PC-3 (cell line): ENCODE data around the gene RNF123. TPM values are rescaled to one million over a fixed set of nuclear protein-coding genes. Genes with fewer than 3 reads are reported as not detected.

Experiments used
- ATAC-seq: fragments of 200-7000 bp; cut with Tn5 transposase; 2 replicates; pipeline ENCODE4 v1.9.1; 2020; ENCODE audit warnings: mild to moderate bottlenecking, moderate library complexity
- BruUV-seq: library from RNA; stranded (reverse); fragments of 400-500 nt; replicated peaks from 2 replicates; lab custom pipeline; 2021; lab: Mats Ljungman, UMichigan
- CTCF ChIA-PET: fragments of 300-600 bp; sonication (Branson Sonifier 250); formaldehyde crosslinking; loops from one replicate; lab custom pipeline; 2022; ENCODE audit warnings: antibody characterized with exemption; lab: Charles Lee
- POLR2A ChIA-PET: fragments of 300-600 bp; sonication (Branson Sonifier 250); formaldehyde crosslinking; loops from one replicate; lab custom pipeline; 2022; ENCODE audit warnings: antibody characterized with exemption; ENCODE audit not compliant: unreplicated experiment; lab: Charles Lee
- DNase-seq: peaks from one replicate; pipeline ENCODE4 v3.0.0-alpha.2; 2015
- H2AFZ ChIP-seq: fragments of 300-600 bp; sonication (generic); 2 replicates; pipeline ENCODE4 v1.6.0; 2016; ENCODE audit warnings: antibody characterized with exemption, low read length
- H3F3A ChIP-seq: fragments of 300-600 bp; sonication (generic); one replicate; pipeline ENCODE4 v1.6.0; 2017; ENCODE audit warnings: antibody characterized with exemption, low read length, control low read depth, mild to moderate bottlenecking; ENCODE audit not compliant: unreplicated experiment
- H3K27ac ChIP-seq: fragments of 300-600 bp; sonication (generic); 2 replicates; pipeline ENCODE4 v1.5.1; 2016; ENCODE audit warnings: mild to moderate bottlenecking, low read length
- H3K27me3 ChIP-seq: fragments of 300-600 bp; sonication (generic); 2 replicates; pipeline ENCODE4 v1.6.1; 2016; ENCODE audit warnings: low read length, mixed read lengths
- H3K36me3 ChIP-seq: fragments of 300-600 bp; sonication (generic); 2 replicates; pipeline ENCODE4 v1.6.1; 2016; ENCODE audit warnings: low read depth, mixed run types, low read length, mixed read lengths
- H3K4me1 ChIP-seq: fragments of 300-600 bp; sonication (generic); 2 replicates; pipeline ENCODE4 v1.5.1; 2016; ENCODE audit warnings: low read length; ENCODE audit not compliant: insufficient read depth
- H3K4me2 ChIP-seq: fragments of 300-600 bp; sonication (generic); 2 replicates; pipeline ENCODE4 v1.6.0; 2016; ENCODE audit warnings: low read length
- H3K4me3 ChIP-seq: fragments of 300-600 bp; sonication (generic); 2 replicates; pipeline ENCODE4 v1.5.1; 2016; ENCODE audit warnings: mild to moderate bottlenecking, low read length, mixed read lengths
- H3K79me2 ChIP-seq: fragments of 300-600 bp; sonication (generic); 2 replicates; pipeline ENCODE4 v1.6.1; 2017; ENCODE audit warnings: low read length, mixed read lengths
- H3K9ac ChIP-seq: fragments of 300-600 bp; sonication (generic); 2 replicates; pipeline ENCODE4 v1.6.0; 2016; ENCODE audit warnings: mild to moderate bottlenecking, low read length
- H3K9me2 ChIP-seq: fragments of 300-600 bp; sonication (generic); replicated peaks from 2 replicates; pipeline ENCODE4 v1.6.1; 2016; ENCODE audit warnings: mixed run types, low read length, mixed read lengths
- H3K9me3 ChIP-seq: fragments of 300-600 bp; sonication (generic); 2 replicates; pipeline ENCODE4 v1.6.1; 2016; ENCODE audit warnings: low read length, mixed read lengths
- H4K20me1 ChIP-seq: fragments of 300-600 bp; sonication (generic); 2 replicates; pipeline ENCODE4 v1.6.1; 2016; ENCODE audit warnings: low read length, mixed read lengths
- CTCF ChIP-seq: fragments of 300-600 bp; sonication (generic); conservative IDR thresholded peaks from 2 replicates; pipeline ENCODE4 v1.5.1; 2017; ENCODE audit warnings: antibody characterized with exemption, low read depth, mild to moderate bottlenecking, low read length
- EZH2 ChIP-seq: fragments of 300-600 bp; sonication (generic); IDR thresholded peaks from one replicate; pipeline ENCODE4 v1.6.1; 2017; ENCODE audit warnings: antibody characterized with exemption, mild to moderate bottlenecking, low read length; ENCODE audit not compliant: unreplicated experiment
- EZH2phosphoT487 ChIP-seq: fragments of 300-600 bp; sonication (generic); IDR thresholded peaks from 2 replicates; pipeline ENCODE4 v1.6.1; 2018; ENCODE audit warnings: mild to moderate bottlenecking, antibody characterized with exemption, low read length, borderline replicate concordance
- intact Hi-C: fragments of 100-400 bp; cut with micrococcal nuclease; formaldehyde crosslinking; loops from 2 replicates; pipeline ENCODE4 v1.9.0; 2023
- total RNA-seq: library from RNA; depleted of rRNA; stranded (reverse); fragments of >200 nt; gene quantifications from 2 replicates; pipeline ENCODE4 v1.2.3, GENCODE V29; 2014

The RNF123 gene
- total RNA-seq, 1 experiment from 2014 or later, result 38.6 TPM

GRCh38 chr3:49734752-49735151 is 45.4 kb downstream of the RNF123 start:
- POLR2A ChIA-PET, result no interaction called here
- ATAC-seq, result no peak
- peaks cover 43% of the 10 kb centered on the region for H3K36me3 ChIP-seq
- H2AFZ ChIP-seq, result no peak overlapping the region
- no TSS peak for BruUV-seq
- H3K79me2 ChIP-seq, result no peaks in the 10 kb centered on the region
- no peak overlapping the region for H3K9ac ChIP-seq
- H3F3A ChIP-seq, result no peaks in the 10 kb centered on the region
- CTCF ChIA-PET, result interaction anchor here (0.5 kb wide), 1 partner anchor 172 kb away, joined by 3 read pairs; no protein-coding TSS in a partner anchor
- H3K9me3 ChIP-seq, result no peaks in the 10 kb centered on the region
- no peak for DNase-seq
- H3K4me2 ChIP-seq, result no peak overlapping the region
- no peaks in the 10 kb centered on the region for H4K20me1 ChIP-seq
- no peaks in the 10 kb centered on the region for H3K27me3 ChIP-seq
- no peak overlapping the region for H3K4me3 ChIP-seq
- intact Hi-C loops, result no loop called here
- H3K9me2 ChIP-seq, result no peaks in the 10 kb centered on the region
- H3K27ac ChIP-seq, result no peak overlapping the region
- TF ChIP-seq EZH2, result no peak
- TF ChIP-seq EZH2phosphoT487, result no peak
- TF ChIP-seq CTCF, result no peak
- no peaks in the 10 kb centered on the region for H3K4me1 ChIP-seq

GRCh38 chr3:49738067-49738713 is 48.8 kb downstream of the RNF123 start:
- no peaks in the 10 kb centered on the region for H3K9me3 ChIP-seq
- H3K9ac ChIP-seq, result no peak overlapping the region
- no peak overlapping the region for H3K4me2 ChIP-seq
- TF ChIP-seq CTCF, result no peak
- TF ChIP-seq EZH2phosphoT487, result no peak
- no peaks in the 10 kb centered on the region for H4K20me1 ChIP-seq
- intact Hi-C loops, result no loop called here
- H3K4me3 ChIP-seq, result no peak overlapping the region
- no peaks in the 10 kb centered on the region for H3K79me2 ChIP-seq
- H2AFZ ChIP-seq, result no peak overlapping the region
- DNase-seq, result no peak
- H3K27me3 ChIP-seq, result no peaks in the 10 kb centered on the region
- H3F3A ChIP-seq, result no peaks in the 10 kb centered on the region
- H3K4me1 ChIP-seq, result no peaks in the 10 kb centered on the region
- no peaks in the 10 kb centered on the region for H3K9me2 ChIP-seq
- POLR2A ChIA-PET, result no interaction called here
- BruUV-seq, result no TSS peak
- peaks cover 31% of the 10 kb centered on the region for H3K36me3 ChIP-seq
- no peak for ATAC-seq
- CTCF ChIA-PET, result no interaction called here
- H3K27ac ChIP-seq, result no peak overlapping the region

- ChIA-PET POLR2A (no interaction called here), CTCF (no interaction called here)
- H2AFZ ChIP-seq, result no peak overlapping the region
- no peak overlapping the region for H3K4me2 ChIP-seq
- DNase-seq (no peak), ATAC-seq (no peak)
- BruUV-seq, result no TSS peak
- no peak overlapping the region for H3K9ac ChIP-seq
- peaks cover 20% of the 10 kb centered on the region for H3K36me3 ChIP-seq
- no peaks in the 10 kb centered on the region for H3K4me1 ChIP-seq
- no peaks in the 10 kb centered on the region for H3K9me3 ChIP-seq
- H4K20me1 ChIP-seq, result peaks cover 11% of the 10 kb centered on the region
- intact Hi-C loops, result no loop called here
- H3K9me2 ChIP-seq, result no peaks in the 10 kb centered on the region
- H3K4me3 ChIP-seq, result no peak overlapping the region
- no peak overlapping the region for H3K27ac ChIP-seq
- H3K27me3 ChIP-seq, result no peaks in the 10 kb centered on the region
- no peak for TF ChIP-seq CTCF
- no peak for TF ChIP-seq EZH2phosphoT487
- no peak for TF ChIP-seq EZH2
- H3K79me2 ChIP-seq, result peaks cover 12% of the 10 kb centered on the region
- no peaks in the 10 kb centered on the region for H3F3A ChIP-seq
Measured at GRCh38 chr3:49740427-49740826, 51.1 kb downstream of the RNF123 start.
